GM23338 (cell line): Measurements from ENCODE around the gene SLC6A5. TPM values are rescaled to one million over a fixed set of nuclear protein-coding genes. Genes with fewer than 3 reads are reported as not detected.

Source experiments
- ATAC-seq: fragments of 200-7000 bp; cut with Tn5 transposase; 3 replicates; pipeline ENCODE4 v1.9.1; 2020
- DNase-seq: peaks from one replicate; pipeline ENCODE4 v3.0.0-alpha.2; 2015; ENCODE audit warnings: low spot score
- H2AFZ ChIP-seq: fragments of 200-600 bp; sonication (generic); 2 replicates; pipeline ENCODE4 v1.8.0; 2016; ENCODE audit warnings: antibody characterized with exemption, mild to moderate bottlenecking, moderate library complexity
- H3F3A ChIP-seq: fragments of 200-600 bp; sonication (generic); replicated peaks from 2 replicates; pipeline ENCODE4 v1.8.0; 2017; ENCODE audit warnings: antibody characterized with exemption, mixed run types, low read depth
- H3K27ac ChIP-seq: fragments of 200-600 bp; sonication (generic); 2 replicates; pipeline ENCODE4 v1.6.1; 2016; ENCODE audit warnings: low read depth
- H3K27me3 ChIP-seq: fragments of 200-600 bp; sonication (generic); 2 replicates; pipeline ENCODE4 v1.8.0; 2016; ENCODE audit warnings: mild to moderate bottlenecking, mixed run types, moderate library complexity; ENCODE audit not compliant: insufficient read depth
- H3K36me3 ChIP-seq: fragments of 200-600 bp; sonication (generic); 2 replicates; pipeline ENCODE4 v1.8.0; 2016; ENCODE audit warnings: mild to moderate bottlenecking; ENCODE audit not compliant: insufficient read depth
- H3K4me1 ChIP-seq: fragments of 200-600 bp; sonication (generic); 2 replicates; pipeline ENCODE4 v1.8.0; 2016; ENCODE audit warnings: mild to moderate bottlenecking, moderate library complexity; ENCODE audit not compliant: insufficient read depth
- H3K4me2 ChIP-seq: fragments of 200-600 bp; sonication (generic); 2 replicates; pipeline ENCODE4 v1.7.1; 2017; ENCODE audit warnings: mixed run types
- H3K4me3 ChIP-seq: fragments of 200-600 bp; sonication (generic); 2 replicates; pipeline ENCODE4 v1.6.1; 2016; ENCODE audit warnings: mixed run types
- H3K79me2 ChIP-seq: fragments of 200-600 bp; sonication (generic); replicated peaks from 2 replicates; pipeline ENCODE4 v1.8.0; 2017; ENCODE audit warnings: mild to moderate bottlenecking; ENCODE audit not compliant: insufficient read depth
- H3K9me2 ChIP-seq: fragments of 200-600 bp; sonication (generic); 2 replicates; pipeline ENCODE4 v1.8.0; 2017; ENCODE audit not compliant: insufficient read depth
- H4K20me1 ChIP-seq: fragments of 200-600 bp; sonication (generic); replicated peaks from 2 replicates; pipeline ENCODE4 v1.8.0; 2017; ENCODE audit warnings: mild to moderate bottlenecking; ENCODE audit not compliant: insufficient read depth
- H3K27ac Mint-ChIP-seq: 2 replicates; pipeline ENCODE4 v1.8.0; 2020; ENCODE audit warnings: inconsistent platforms, mild to moderate bottlenecking, moderate library complexity, mixed read lengths
- H3K27me3 Mint-ChIP-seq: 3 replicates; pipeline ENCODE4 v1.8.0; 2022; ENCODE audit warnings: low read depth, mild to moderate bottlenecking, moderate library complexity, mixed read lengths, inconsistent platforms; ENCODE audit not compliant: insufficient read depth, poor library complexity
- H3K36me3 Mint-ChIP-seq: 3 replicates; pipeline ENCODE4 v1.8.0; 2021; ENCODE audit warnings: low read depth, mild to moderate bottlenecking, inconsistent platforms, moderate library complexity, mixed read lengths
- H3K4me1 Mint-ChIP-seq: 3 replicates; pipeline ENCODE4 v1.8.0; 2020; ENCODE audit warnings: mild to moderate bottlenecking, inconsistent platforms, mixed read lengths
- H3K4me3 Mint-ChIP-seq: 3 replicates; pipeline ENCODE4 v1.8.0; 2021; ENCODE audit warnings: moderate library complexity, mild to moderate bottlenecking, inconsistent platforms, mixed read lengths
- H3K9me3 Mint-ChIP-seq: 3 replicates; pipeline ENCODE4 v1.8.0; 2020; ENCODE audit warnings: moderate library complexity, mild to moderate bottlenecking, inconsistent platforms, mixed read lengths
- EZH2phosphoT487 ChIP-seq: fragments of 200-600 bp; sonication (generic); IDR thresholded peaks from one replicate; pipeline ENCODE4 v1.8.1; 2018; ENCODE audit warnings: antibody characterized with exemption; ENCODE audit not compliant: unreplicated experiment
- JUNB ChIP-seq: IDR thresholded peaks from one replicate; pipeline ENCODE4 v1.6.1; 2016; ENCODE audit warnings: antibody characterized with exemption; ENCODE audit not compliant: unreplicated experiment
- ZNF114 ChIP-seq: fragments of 250-450 bp; sonication (Bioruptor Pico); IDR thresholded peaks from 2 replicates; pipeline ENCODE4 v1.5.0; 2020; ENCODE audit warnings: mild to moderate bottlenecking, moderate library complexity
- ZNF331 ChIP-seq: fragments of 250-450 bp; sonication (Bioruptor Pico); IDR thresholded peaks from 2 replicates; pipeline ENCODE4 v1.5.0; 2020; ENCODE audit warnings: low read depth, mild to moderate bottlenecking, moderate library complexity
- ZNF462 ChIP-seq: fragments of 250-450 bp; sonication (Bioruptor Pico); IDR thresholded peaks from 2 replicates; pipeline ENCODE4 v1.5.0; 2020; ENCODE audit warnings: mild to moderate bottlenecking, moderate library complexity
- polyA plus RNA-seq: library from polyadenylated mRNA; unstranded; fragments of >200 nt; fragmentation: Nextera tagmentation; extraction: Ambion mirVana; gene quantifications from 2 replicates; pipeline ENCODE4 v1.2.1, GENCODE V29; 2016
- total RNA-seq: library from RNA; depleted of rRNA; stranded (reverse); fragments of >200 nt; shearing (Covaris generic); gene quantifications from 2 replicates; pipeline ENCODE4 v1.2.3, GENCODE V29; 2014
- TF ChIP-seq, protein P1 (sequence below): IDR thresholded peaks from 2 replicates; pipeline ENCODE4 v1.6.1; 2016; ENCODE audit warnings: antibody characterized with exemption
- TF ChIP-seq, protein P2 (sequence below): IDR thresholded peaks from one replicate; pipeline ENCODE4 v1.6.1; 2018; ENCODE audit warnings: antibody characterized with exemption; ENCODE audit not compliant: unreplicated experiment

Gene SLC6A5
- total and polyA plus RNA-seq, 2 experiments from 2014 or later = not detected

DNA sequence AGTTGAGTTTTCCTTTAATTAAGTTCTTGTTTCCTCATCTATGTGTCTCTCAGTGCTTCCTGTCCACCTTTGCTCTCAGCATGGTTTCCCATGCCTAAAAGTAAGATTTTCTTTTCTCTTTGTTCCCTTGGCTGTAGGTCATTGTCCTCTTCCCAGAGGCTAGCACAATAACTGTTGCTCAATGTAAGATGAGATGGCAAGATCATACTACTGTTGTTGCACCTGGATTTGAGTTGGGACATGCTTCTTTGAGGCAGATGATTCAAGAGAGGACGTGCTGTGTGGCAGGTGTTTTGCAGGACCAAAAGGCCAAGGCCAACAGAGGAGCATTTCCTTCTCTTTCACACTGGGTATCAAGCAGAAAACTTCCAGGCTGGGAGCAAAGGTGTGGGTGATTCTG lies 58.7 kb downstream of the SLC6A5 start:
- Mint-ChIP-seq H3K36me3 (no peaks in the 10 kb centered on the region), H3K4me1 (peaks cover 20% of the 10 kb centered on the region), H3K27me3 (peaks cover 1% of the 10 kb centered on the region), H3K27ac (peak overlapping the region; percentile 1; the same call in 1 of the 2 replicates), H3K9me3 (no peaks in the 10 kb centered on the region), H3K4me3 (no peak overlapping the region)
- Histone ChIP-seq H2AFZ (no peak overlapping the region), H3K36me3 (no peaks in the 10 kb centered on the region), H3K27me3 (no peaks in the 10 kb centered on the region), H3K4me1 (peaks cover 15% of the 10 kb centered on the region), H3K9me2 (no peaks in the 10 kb centered on the region), H3K4me2 (peak overlapping the region; percentile 19; the same call in 1 of the 2 replicates), H3K27ac (no peak overlapping the region), H3F3A (no peaks in the 10 kb centered on the region), H3K79me2 (no peaks in the 10 kb centered on the region), H4K20me1 (no peaks in the 10 kb centered on the region), H3K4me3 (no peak overlapping the region)
- TF ChIP-seq ZNF114 (CRISPR knock-in tag) (0 out of 2 replicates have a peak, but pooled peaks have one; percentile 34), ZNF462 (CRISPR knock-in tag) (peak; percentile 91), JUNB (no peak)
- ATAC-seq (no peak), DNase-seq (no peak)

DNA sequence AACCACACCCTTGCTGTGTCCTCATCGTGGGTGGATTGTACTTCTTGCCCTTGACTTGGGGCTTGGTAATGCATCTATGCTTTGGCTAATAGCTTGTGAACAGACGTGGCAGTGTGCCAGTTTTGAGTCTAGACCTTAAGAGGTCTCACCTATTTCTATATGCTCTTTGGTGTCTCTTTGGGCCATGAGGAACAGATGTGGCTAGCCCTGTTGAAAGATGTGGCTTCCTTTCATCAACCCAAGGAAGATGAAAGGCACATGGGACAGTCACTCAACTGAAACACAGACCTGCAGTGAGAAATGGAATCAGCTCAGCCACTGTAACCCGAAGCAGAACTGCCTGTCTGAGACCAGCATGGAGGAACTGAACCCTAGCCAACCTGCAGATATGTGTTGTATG lies 62.0 kb downstream of the SLC6A5 start:
- DNase-seq = no peak
- Mint-ChIP-seq H3K36me3 (no peaks in the 10 kb centered on the region), H3K4me3 (no peak overlapping the region), H3K27ac (no peak overlapping the region), H3K9me3 (no peaks in the 10 kb centered on the region), H3K4me1 (peaks cover 20% of the 10 kb centered on the region), H3K27me3 (peaks cover 3% of the 10 kb centered on the region)
- H4K20me1 ChIP-seq = no peaks in the 10 kb centered on the region
- peaks cover 15% of the 10 kb centered on the region for H3K4me1 ChIP-seq
- no peak overlapping the region for H3K4me2 ChIP-seq
- H3F3A ChIP-seq = no peaks in the 10 kb centered on the region
- H3K27ac ChIP-seq = no peak overlapping the region
- H3K36me3 ChIP-seq = no peaks in the 10 kb centered on the region
- TF ChIP-seq EZH2phosphoT487 (no peak), ZNF331 (CRISPR knock-in tag) (no peak)
- TF ChIP-seq, protein P1, sequence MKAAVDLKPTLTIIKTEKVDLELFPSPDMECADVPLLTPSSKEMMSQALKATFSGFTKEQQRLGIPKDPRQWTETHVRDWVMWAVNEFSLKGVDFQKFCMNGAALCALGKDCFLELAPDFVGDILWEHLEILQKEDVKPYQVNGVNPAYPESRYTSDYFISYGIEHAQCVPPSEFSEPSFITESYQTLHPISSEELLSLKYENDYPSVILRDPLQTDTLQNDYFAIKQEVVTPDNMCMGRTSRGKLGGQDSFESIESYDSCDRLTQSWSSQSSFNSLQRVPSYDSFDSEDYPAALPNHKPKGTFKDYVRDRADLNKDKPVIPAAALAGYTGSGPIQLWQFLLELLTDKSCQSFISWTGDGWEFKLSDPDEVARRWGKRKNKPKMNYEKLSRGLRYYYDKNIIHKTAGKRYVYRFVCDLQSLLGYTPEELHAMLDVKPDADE = no peak
- TF ChIP-seq, protein P2, sequence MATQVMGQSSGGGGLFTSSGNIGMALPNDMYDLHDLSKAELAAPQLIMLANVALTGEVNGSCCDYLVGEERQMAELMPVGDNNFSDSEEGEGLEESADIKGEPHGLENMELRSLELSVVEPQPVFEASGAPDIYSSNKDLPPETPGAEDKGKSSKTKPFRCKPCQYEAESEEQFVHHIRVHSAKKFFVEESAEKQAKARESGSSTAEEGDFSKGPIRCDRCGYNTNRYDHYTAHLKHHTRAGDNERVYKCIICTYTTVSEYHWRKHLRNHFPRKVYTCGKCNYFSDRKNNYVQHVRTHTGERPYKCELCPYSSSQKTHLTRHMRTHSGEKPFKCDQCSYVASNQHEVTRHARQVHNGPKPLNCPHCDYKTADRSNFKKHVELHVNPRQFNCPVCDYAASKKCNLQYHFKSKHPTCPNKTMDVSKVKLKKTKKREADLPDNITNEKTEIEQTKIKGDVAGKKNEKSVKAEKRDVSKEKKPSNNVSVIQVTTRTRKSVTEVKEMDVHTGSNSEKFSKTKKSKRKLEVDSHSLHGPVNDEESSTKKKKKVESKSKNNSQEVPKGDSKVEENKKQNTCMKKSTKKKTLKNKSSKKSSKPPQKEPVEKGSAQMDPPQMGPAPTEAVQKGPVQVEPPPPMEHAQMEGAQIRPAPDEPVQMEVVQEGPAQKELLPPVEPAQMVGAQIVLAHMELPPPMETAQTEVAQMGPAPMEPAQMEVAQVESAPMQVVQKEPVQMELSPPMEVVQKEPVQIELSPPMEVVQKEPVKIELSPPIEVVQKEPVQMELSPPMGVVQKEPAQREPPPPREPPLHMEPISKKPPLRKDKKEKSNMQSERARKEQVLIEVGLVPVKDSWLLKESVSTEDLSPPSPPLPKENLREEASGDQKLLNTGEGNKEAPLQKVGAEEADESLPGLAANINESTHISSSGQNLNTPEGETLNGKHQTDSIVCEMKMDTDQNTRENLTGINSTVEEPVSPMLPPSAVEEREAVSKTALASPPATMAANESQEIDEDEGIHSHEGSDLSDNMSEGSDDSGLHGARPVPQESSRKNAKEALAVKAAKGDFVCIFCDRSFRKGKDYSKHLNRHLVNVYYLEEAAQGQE = no peak
- H3K79me2 ChIP-seq = no peaks in the 10 kb centered on the region
- H3K27me3 ChIP-seq = peaks cover 15% of the 10 kb centered on the region
- H3K9me2 ChIP-seq = no peaks in the 10 kb centered on the region
- H2AFZ ChIP-seq = no peak overlapping the region
- no peak for ATAC-seq
- no peak overlapping the region for H3K4me3 ChIP-seq
